DLD1 (cell line): ENCODE measurements around the gene IRF2.

Source experiments
- in situ Hi-C: cut with HindIII; loops from 2 replicates; pipeline ENCODE4 v1.10.0; 2017; ENCODE audit warnings: low sequenced_read_pairs

IRF2 gene

GRCh38 chr4:184371390-184371787 lies 103.0 kb downstream of the IRF2 start:
- in situ Hi-C loops, result no loop called here

GRCh38 chr4:184370711-184371389 lies 103.5 kb downstream of the IRF2 start:
- in situ Hi-C loops, result no loop called here

GRCh38 chr4:184369871-184370270 lies 104.5 kb downstream of the IRF2 start:
- in situ Hi-C loops, result no loop called here

- in situ Hi-C loops, result no loop called here
These were observed 105.6 kb downstream of the IRF2 start for GRCh38 chr4:184368731-184369130.

- in situ Hi-C loops, result no loop called here
These were observed 106.1 kb downstream of the IRF2 start for GRCh38 chr4:184368290-184368689.

GRCh38 chr4:184364100-184364921 lies 110.0 kb downstream of the IRF2 start:
- in situ Hi-C loops, result no loop called here

- in situ Hi-C loops, result no loop called here
These were observed 111.1 kb downstream of the IRF2 start for GRCh38 chr4:184363258-184363657.

GRCh38 chr4:184362396-184362795 lies 112.0 kb downstream of the IRF2 start:
- in situ Hi-C loops, result no loop called here

GRCh38 chr4:184361443-184361842 lies 112.9 kb downstream of the IRF2 start:
- in situ Hi-C loops, result no loop called here

- in situ Hi-C loops, result no loop called here
These were observed 114.5 kb downstream of the IRF2 start for GRCh38 chr4:184359888-184360287.

GRCh38 chr4:184358521-184359232 lies 115.7 kb downstream of the IRF2 start:
- in situ Hi-C loops, result no loop called here

GRCh38 chr4:184357772-184358171 lies 116.6 kb downstream of the IRF2 start:
- in situ Hi-C loops, result no loop called here

GRCh38 chr4:184357165-184357564 lies 117.2 kb downstream of the IRF2 start:
- in situ Hi-C loops, result no loop called here

- in situ Hi-C loops, result no loop called here
These were observed 118.0 kb downstream of the IRF2 start for GRCh38 chr4:184356366-184356765.

- in situ Hi-C loops, result no loop called here
These were observed 118.5 kb downstream of the IRF2 start for GRCh38 chr4:184355857-184356256.

- in situ Hi-C loops, result no loop called here
These were observed 119.2 kb downstream of the IRF2 start for GRCh38 chr4:184355111-184355604.

GRCh38 chr4:184352891-184353290 lies 121.5 kb downstream of the IRF2 start:
- in situ Hi-C loops, result no loop called here

GRCh38 chr4:184351560-184352451 lies 122.5 kb downstream of the IRF2 start:
- in situ Hi-C loops, result no loop called here

- in situ Hi-C loops, result no loop called here
These were observed 123.4 kb downstream of the IRF2 start for GRCh38 chr4:184350964-184351363.

GRCh38 chr4:184350213-184350817 lies 124.0 kb downstream of the IRF2 start:
- in situ Hi-C loops, result no loop called here
